Panc1 (cell line): ENCODE results near the gene RPUSD1.

Source experiments
- CTCF ChIP-seq: fragments of 450-650 bp; IDR thresholded peaks from 2 replicates; pipeline ENCODE4 v1.5.1; 2017; ENCODE audit warnings: mild to moderate bottlenecking
- POLR2AphosphoS5 ChIP-seq: IDR thresholded peaks from 2 replicates; pipeline ENCODE4 v1.6.1; 2012; ENCODE audit warnings: mild to moderate bottlenecking, low read depth, low read length, moderate library complexity
- REST ChIP-seq, 2 experiments: IDR thresholded peaks; 2 replicates each; pipeline ENCODE4 v1.6.1; 2011 to 2012; ENCODE audit warnings: low read depth in 2 of 2, control low read depth in 1 of 2, low read length in 1 of 2, mild to moderate bottlenecking in 1 of 2, moderate library complexity in 1 of 2; ENCODE audit not compliant: insufficient read depth in 1 of 2

- TF ChIP-seq CTCF (no peak), POLR2AphosphoS5 (no peak), REST (IDR thresholded peaks at IDR 0.05; ENCODE audit: insufficient read depth in 1 of 2, low read depth in 2 of 2, low read length in 1 of 2) (no peak)
Observed at GRCh38 chr16:752007-752312, 36.2 kb downstream of the RPUSD1 start.
